GM21423 (cell line): ENCODE data around the gene KDM7A.
A peak's percentile ranks its signal among the peaks of the same experiment; 100 is the strongest.

Experiments
- ATAC-seq: cut with Tn5 transposase; IDR thresholded peaks from one replicate; pipeline ENCODE4 v1.9.1; 2021; ENCODE audit warnings: mild to moderate bottlenecking, moderate library complexity; ENCODE audit not compliant: unreplicated experiment

Gene KDM7A

DNA sequence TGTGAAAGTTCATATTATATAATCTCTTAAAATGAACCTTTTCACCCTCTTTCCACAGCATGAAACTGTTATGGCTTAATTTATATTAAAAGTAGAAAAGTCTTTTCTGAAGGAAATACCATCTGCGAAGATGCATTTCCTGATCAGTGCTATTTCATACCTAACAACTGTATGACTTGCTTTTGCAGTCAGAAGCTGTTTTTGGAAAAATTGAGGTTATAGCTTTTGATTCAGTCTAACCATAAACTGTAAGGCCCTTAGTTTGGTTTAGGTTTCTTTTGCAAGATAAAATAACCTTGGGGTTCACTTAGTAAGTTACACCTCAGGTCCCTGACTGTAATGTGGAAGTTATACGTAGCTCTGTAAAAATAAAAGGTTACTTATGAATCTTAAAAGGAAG lies 91.3 kb downstream of the KDM7A start:
- ATAC-seq: no peak

- peak; percentile 93 for ATAC-seq
These were observed 91.8 kb downstream of the KDM7A start for GRCh38 chr7:140084972-140085371.

DNA sequence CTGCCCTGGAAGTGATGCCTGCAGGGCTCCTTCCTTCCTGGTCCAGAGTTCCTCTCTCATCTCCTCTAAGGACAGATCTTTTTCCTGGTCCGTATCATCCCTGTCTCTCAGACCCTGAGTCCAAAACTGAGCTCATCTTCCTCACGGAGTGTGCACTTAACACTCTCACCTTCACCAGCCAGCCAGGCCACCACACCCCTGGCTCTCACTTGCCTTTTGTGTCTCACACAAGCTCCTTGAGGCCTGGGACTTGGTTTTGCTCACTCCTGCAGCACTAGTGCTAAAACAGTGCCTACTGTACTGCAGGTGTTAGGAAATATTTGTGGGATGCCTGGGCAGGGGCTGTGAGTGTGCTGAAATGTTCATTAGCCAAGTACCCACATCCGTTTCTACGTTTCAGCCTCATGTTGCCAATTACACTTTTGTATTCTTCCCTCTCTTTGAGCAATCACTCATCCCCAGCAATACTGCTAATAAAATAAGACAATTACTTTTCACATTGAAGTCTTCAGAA lies 92.6 kb downstream of the KDM7A start:
- no peak for ATAC-seq

- no peak for ATAC-seq
These were observed 94.0 kb downstream of the KDM7A start for GRCh38 chr7:140082770-140083169.

DNA sequence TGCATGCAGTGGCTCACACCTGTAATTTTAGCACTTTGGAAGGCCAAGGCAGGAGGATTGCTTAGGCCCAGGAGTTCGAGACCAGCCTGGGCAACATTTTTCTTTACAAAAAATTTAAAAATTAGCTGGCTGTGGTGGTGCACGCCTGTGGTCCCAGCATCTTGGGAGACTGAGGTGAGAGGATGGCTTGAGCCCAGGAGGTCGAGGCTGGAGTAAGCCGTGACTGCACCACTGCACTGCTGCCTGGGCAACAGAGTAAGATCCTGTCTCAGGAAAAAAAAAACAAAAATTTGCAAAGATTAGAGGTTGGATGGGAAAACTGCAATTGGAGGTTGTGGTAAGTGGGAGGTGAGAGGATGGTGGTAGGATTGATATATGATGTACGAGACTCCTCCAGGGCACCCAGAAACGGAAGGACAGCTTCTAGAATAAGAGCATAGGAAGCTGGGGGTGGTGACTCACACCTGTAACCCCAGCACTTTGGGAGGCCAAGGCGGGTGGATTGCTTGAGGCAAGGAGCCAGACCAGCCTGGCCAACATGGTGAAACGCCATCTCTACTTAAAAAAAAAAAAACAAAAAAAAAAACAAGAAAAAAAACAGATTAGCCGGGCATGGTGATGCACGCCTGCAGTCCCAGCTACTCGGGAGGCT lies 94.9 kb downstream of the KDM7A start:
- ATAC-seq: no peak

DNA sequence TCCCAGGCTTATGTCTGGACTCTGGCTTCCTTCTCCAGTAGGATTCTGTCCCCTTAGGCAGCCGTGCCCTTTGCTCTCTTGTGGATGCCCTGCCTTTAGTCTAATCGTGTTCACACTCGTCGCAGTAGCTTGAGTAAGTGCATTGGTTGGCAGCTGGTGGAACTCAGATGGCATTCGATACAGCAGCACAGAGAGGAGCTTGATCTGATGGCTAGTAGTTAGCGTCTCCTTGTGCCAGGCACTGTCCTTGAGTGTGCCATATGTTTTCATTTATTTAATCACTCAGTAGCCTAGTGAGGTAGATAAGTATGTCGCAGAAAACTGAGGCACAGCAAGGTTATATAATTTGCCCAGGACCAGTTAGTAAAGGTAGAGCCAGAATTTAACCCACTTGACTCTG lies 95.9 kb downstream of the KDM7A start:
- ATAC-seq: no peak

- ATAC-seq: no peak
These were observed 97.7 kb downstream of the KDM7A start for GRCh38 chr7:140079121-140079536.

DNA sequence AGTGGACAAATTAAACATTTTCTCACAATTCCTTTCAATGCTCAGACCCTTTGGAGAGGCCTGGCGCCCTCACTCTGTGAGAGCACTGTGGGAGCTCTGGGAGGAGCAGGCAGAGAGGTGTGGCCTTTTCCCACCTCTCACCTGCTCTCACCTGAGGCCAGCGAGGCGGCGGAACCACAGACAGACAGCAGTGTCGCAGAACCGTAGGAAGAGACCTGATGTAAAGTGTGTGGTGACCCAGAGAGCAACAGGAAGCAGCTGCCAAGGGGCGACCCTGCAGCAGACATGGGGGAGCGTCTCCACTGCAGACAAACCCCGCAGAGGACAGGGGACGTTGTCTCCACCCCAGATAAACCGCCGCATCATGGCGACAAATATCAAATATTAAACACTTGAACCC lies 98.4 kb downstream of the KDM7A start:
- ATAC-seq: no peak

GRCh38 chr7:140074780-140075179 lies 102.0 kb downstream of the KDM7A start:
- no peak for ATAC-seq

GRCh38 chr7:140070546-140070945 lies 106.2 kb downstream of the KDM7A start:
- ATAC-seq: no peak

GRCh38 chr7:140069298-140069949 lies 107.4 kb downstream of the KDM7A start:
- ATAC-seq: no peak

- no peak for ATAC-seq
These were observed 108.8 kb downstream of the KDM7A start for GRCh38 chr7:140068033-140068432.

DNA sequence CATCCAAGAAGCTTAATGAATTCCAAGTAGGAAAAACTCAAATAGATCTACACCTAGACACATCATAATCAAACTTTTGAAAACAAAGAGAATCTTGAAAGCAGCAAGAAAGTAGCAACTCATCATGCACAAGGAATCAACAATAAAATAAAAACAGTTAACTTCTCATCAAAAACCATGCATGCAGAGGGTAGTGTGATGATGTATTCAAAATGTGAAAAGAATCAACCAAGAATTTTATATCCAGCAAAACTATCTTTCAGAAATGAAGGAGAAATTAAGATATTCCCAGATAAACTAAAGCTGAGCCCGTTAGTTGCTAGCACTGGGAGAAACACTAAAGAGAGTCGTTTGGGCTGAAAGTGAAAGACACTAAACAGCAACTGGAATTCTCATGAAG lies 109.7 kb downstream of the KDM7A start:
- no peak for ATAC-seq

GRCh38 chr7:140062528-140063299 lies 114.1 kb downstream of the KDM7A start, which contains the start of gene PARP12:
TSS of gene PARP12 (minus strand) at chr7:140062951. CDS start at chr7:140062847, 104 bp downstream.
- ATAC-seq: peak; percentile 84

DNA sequence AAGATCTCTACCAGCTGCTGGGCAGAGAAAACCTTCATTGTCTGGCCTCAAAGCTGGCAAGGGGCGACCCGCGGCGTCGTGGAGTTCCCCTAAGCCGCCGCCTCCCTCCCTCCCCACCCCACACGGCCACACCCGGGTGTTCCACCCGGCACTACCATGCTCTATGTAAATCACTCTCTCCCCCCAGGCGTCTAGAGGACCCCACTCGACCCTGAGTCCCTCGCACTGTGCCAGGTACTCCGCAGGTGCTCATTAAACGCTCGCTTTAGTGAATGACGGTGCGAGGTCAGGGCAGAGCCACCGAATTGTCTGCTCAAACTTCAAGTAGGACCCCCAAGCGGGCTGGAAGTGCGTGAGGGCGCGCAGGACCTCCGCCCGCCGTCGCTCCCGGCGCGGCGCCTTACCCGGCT lies 114.7 kb downstream of the KDM7A start:
- peak; percentile 27 for ATAC-seq

DNA sequence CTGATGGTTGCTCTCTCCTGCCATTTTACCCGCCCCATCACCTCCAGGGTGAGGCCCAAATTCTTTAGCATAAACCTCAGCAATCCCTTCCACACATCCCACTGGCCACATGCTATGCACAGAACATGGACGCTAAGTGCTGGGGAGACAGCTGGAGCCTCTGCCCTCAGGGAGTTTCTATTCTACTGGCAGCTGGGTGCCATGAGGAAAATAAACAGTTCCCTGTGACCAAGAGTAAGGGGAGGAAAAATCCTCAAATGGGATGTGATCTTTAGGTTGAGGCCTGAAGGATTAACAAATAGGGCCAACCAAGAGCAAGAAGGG lies 115.2 kb downstream of the KDM7A start:
- ATAC-seq: no peak

- ATAC-seq: no peak
These were observed 115.8 kb downstream of the KDM7A start for GRCh38 chr7:140060788-140061606.

DNA sequence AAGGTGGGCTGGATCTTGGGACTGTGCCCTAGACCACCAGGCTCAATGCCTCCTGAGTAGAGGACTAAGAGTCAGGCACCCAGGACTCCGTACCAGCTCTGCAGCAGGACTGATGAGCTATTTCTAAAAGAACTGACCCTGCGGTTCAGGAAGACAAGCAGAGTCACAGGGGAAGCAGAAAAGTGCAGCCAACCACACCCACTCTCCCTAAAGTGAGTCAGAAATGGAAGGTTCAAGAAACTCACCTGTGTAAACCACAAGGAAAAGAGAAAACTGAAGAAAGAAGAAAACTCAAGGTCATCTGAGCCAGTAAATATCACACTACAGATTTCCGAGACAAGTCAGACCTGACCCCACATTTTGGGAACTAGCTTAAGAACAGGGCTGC lies 116.5 kb downstream of the KDM7A start:
- no peak for ATAC-seq

GRCh38 chr7:140059273-140060242 lies 117.2 kb downstream of the KDM7A start:
- no peak for ATAC-seq

DNA sequence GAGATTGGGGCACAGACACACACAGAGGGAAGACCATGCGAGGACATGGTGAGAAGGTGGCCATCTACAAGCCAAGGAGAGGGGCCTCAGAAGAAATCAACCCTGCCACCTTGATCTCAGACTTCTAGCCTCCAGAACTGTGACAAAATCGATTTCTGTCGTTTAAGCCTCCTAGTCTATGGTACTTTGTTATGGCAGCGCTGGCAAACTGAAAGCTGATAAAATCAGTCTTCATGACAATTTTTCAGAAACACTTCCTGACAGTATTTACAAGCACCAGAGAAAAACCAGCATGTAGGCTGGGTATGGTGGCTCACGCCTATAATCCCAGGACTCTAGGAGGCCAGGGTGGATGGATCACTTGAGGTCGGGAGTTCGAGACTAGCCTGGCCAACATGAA lies 118.3 kb downstream of the KDM7A start:
- ATAC-seq: no peak
